Mesenchymal stem cell (in vitro differentiated cells and primary cell): ENCODE data around the gene MSH3. TPM values are rescaled to one million over a fixed set of nuclear protein-coding genes. Genes with fewer than 3 reads are reported as not detected.

Experiments used
- DNase-seq: peaks from one replicate; pipeline ENCODE4 v3.0.0-alpha.2; 2013
- H2AFZ ChIP-seq: one replicate; pipeline ENCODE4 v1.6.1; 2013; ENCODE audit warnings: low read depth, mild to moderate bottlenecking, control low read depth, inconsistent platforms, low read length, moderate library complexity
- H2AK5ac ChIP-seq: 2 replicates; pipeline ENCODE4 v1.6.1; 2013; ENCODE audit warnings: low read length, moderate library complexity, mild to moderate bottlenecking, inconsistent platforms; ENCODE audit not compliant: severe bottlenecking
- H2BK120ac ChIP-seq: one replicate; pipeline ENCODE4 v1.6.1; 2013; ENCODE audit warnings: low read depth, mild to moderate bottlenecking, inconsistent platforms, low read length, moderate library complexity
- H2BK12ac ChIP-seq, 2 experiments: one replicate each; pipeline ENCODE4 v1.6.1; 2013; ENCODE audit warnings: inconsistent platforms in 2 of 2, low read length in 2 of 2, mild to moderate bottlenecking in 2 of 2, moderate library complexity in 2 of 2, control low read depth in 1 of 2
- H2BK15ac ChIP-seq: one replicate; pipeline ENCODE4 v1.6.1; 2013; ENCODE audit warnings: mild to moderate bottlenecking, low read depth, inconsistent platforms; ENCODE audit not compliant: poor library complexity, severe bottlenecking
- H2BK5ac ChIP-seq: 2 replicates; pipeline ENCODE4 v1.6.1; 2013; ENCODE audit warnings: low read depth, mild to moderate bottlenecking, low read length, control low read depth, inconsistent platforms; ENCODE audit not compliant: poor library complexity, severe bottlenecking
- H3K14ac ChIP-seq, 2 experiments: one replicate each; pipeline ENCODE4 v1.6.1; 2013; ENCODE audit warnings: inconsistent platforms in 2 of 2, low read length in 2 of 2, control low read depth in 1 of 2, mild to moderate bottlenecking in 1 of 2, moderate library complexity in 1 of 2
- H3K18ac ChIP-seq, 2 experiments: one replicate each; pipeline ENCODE4 v1.6.1; 2013; ENCODE audit warnings: inconsistent platforms in 2 of 2, low read length in 2 of 2, control low read depth in 1 of 2, low read depth in 1 of 2, mild to moderate bottlenecking in 1 of 2
- H3K23ac ChIP-seq, 2 experiments: one replicate each; pipeline ENCODE4 v1.6.1; 2013; ENCODE audit warnings: inconsistent platforms in 2 of 2, low read length in 2 of 2, mild to moderate bottlenecking in 2 of 2, moderate library complexity in 2 of 2, control low read depth in 1 of 2
- H3K27ac ChIP-seq: 2 replicates; pipeline ENCODE4 v1.5.1; 2013; ENCODE audit warnings: mild to moderate bottlenecking, moderate library complexity, low read length, control low read depth, inconsistent platforms; ENCODE audit not compliant: poor library complexity, severe bottlenecking
- H3K27me3 ChIP-seq, 2 experiments: 2 replicates each; pipeline versions ENCODE4 v1.6.1 to v1.7.0; 2013; ENCODE audit warnings: low read length in 2 of 2, mild to moderate bottlenecking in 2 of 2, moderate library complexity in 2 of 2, control low read depth in 1 of 2, inconsistent platforms in 1 of 2; ENCODE audit not compliant: control insufficient read depth in 1 of 2, insufficient read depth in 1 of 2
- H3K36me3 ChIP-seq, 2 experiments: 2 replicates each; pipeline versions ENCODE4 v1.6.1 to v1.7.0; 2013; ENCODE audit warnings: low read length in 2 of 2, control low read depth in 1 of 2, inconsistent platforms in 1 of 2, low read depth in 1 of 2, mild to moderate bottlenecking in 1 of 2; ENCODE audit not compliant: insufficient read depth in 2 of 2, control insufficient read depth in 1 of 2
- H3K4ac ChIP-seq, 2 experiments: one replicate each; pipeline ENCODE4 v1.6.1; 2013; ENCODE audit warnings: inconsistent platforms in 2 of 2, low read length in 2 of 2, mild to moderate bottlenecking in 2 of 2, moderate library complexity in 2 of 2, control low read depth in 1 of 2, low read depth in 1 of 2
- H3K4me1 ChIP-seq: 2 replicates; pipeline ENCODE4 v1.6.1; 2013; ENCODE audit warnings: low read depth, low read length, control low read depth; ENCODE audit not compliant: control insufficient read depth, insufficient read depth
- H3K4me2 ChIP-seq: 2 replicates; pipeline ENCODE4 v1.6.1; 2013; ENCODE audit warnings: low read length, mild to moderate bottlenecking, inconsistent platforms; ENCODE audit not compliant: poor library complexity, severe bottlenecking
- H3K4me3 ChIP-seq, 2 experiments: 2 replicates each; pipeline versions ENCODE4 v1.5.1 to v1.7.0; 2013; ENCODE audit warnings: low read length in 2 of 2, mild to moderate bottlenecking in 2 of 2, control low read depth in 1 of 2, low read depth in 1 of 2; ENCODE audit not compliant: insufficient read depth in 1 of 2
- H3K79me1 ChIP-seq: replicated peaks from 2 replicates; pipeline ENCODE4 v1.6.1; 2013; ENCODE audit warnings: mild to moderate bottlenecking, control low read depth, low read length, inconsistent platforms; ENCODE audit not compliant: poor library complexity, severe bottlenecking
- H3K9ac ChIP-seq: 2 replicates; pipeline ENCODE4 v1.7.0; 2013; ENCODE audit warnings: mild to moderate bottlenecking, low read length, moderate library complexity
- H3K9me3 ChIP-seq: 2 replicates; pipeline ENCODE4 v1.7.0; 2013; ENCODE audit warnings: mild to moderate bottlenecking, low read length; ENCODE audit not compliant: control insufficient read depth
- H4K8ac ChIP-seq: one replicate; pipeline ENCODE4 v1.6.1; 2013; ENCODE audit warnings: inconsistent platforms, mild to moderate bottlenecking, low read length, moderate library complexity
- H4K91ac ChIP-seq: one replicate; pipeline ENCODE4 v1.6.1; 2013; ENCODE audit warnings: mild to moderate bottlenecking, low read length, inconsistent platforms
- WGBS: methylation state at CpG from one replicate; pipeline ENCODE4 v1.1.7; 2013; ENCODE audit warnings: mixed read lengths; 5-methylcytosine and 5-hydroxymethylcytosine counted together
- small RNA-seq: library from polyadenylated mRNA; stranded (forward); fragments of <200 nt; extraction: miRNeasy Mini kit (QIAGEN cat#:217004); gene quantifications from one replicate; pipeline ENCODE3, GENCODE V24; 2013; ENCODE audit warnings: low read depth

MSH3 gene

DNA sequence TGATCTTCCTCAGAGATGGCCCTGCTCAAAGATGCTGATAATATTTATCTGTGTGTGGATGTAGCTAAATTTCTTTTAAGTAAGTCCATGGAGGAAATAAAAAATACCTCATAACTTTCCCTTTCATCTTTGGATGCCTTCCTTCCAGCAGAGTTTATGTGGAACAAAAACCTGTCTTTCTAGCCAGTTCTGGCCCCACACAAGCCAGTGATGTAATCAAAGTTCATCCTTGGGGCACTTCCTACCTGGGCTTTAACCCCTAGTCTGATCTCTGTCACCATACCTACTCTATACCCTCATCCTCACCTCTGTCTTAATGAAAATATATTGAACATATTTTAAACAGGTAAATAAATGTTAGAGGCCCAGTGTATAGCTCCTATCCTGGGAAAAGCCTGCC, 265.9 kb downstream of the MSH3 start:
- H3K9ac ChIP-seq = no peak overlapping the region

DNA sequence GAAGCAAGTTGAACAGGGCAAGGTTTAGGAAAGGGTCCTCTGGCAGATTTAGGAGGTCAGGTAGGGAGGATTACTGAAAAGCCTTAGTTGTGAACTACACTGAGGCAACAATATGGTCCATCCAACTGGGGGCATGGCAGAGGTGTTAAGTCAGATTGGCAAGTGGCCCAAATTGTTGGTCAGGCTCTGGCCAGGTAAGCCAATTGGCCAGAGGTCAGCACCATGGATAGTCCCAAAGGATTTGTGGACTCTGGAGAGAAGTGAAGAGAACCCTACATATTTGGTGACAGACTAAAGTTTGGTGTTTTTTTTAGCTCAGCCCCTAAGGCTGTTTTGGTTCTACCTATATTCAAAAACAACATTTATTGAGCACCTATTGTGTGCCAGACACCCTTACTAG, 266.6 kb downstream of the MSH3 start:
- Histone ChIP-seq H4K8ac (no peak overlapping the region), H3K4me3 (no peak overlapping the region), H3K27ac (no peak overlapping the region), H3K36me3 (no peaks in the 10 kb centered on the region), H3K4me1 (peaks cover 3% of the 10 kb centered on the region), H4K91ac (no peak overlapping the region), H2BK12ac (no peak overlapping the region), H3K23ac (no peak overlapping the region), H2BK5ac (no peak overlapping the region), H2AFZ (no peak overlapping the region), H2BK15ac (no peak overlapping the region), H3K18ac (no peak overlapping the region), H3K79me1 (no peaks in the 10 kb centered on the region), H2AK5ac (no peak overlapping the region), H3K4me2 (no peak overlapping the region), H2BK120ac (no peak overlapping the region), H3K14ac (no peak overlapping the region), H3K9me3 (no peaks in the 10 kb centered on the region), H3K27me3 (no peaks in the 10 kb centered on the region), H3K4ac (no peak overlapping the region), H3K9ac (no peak overlapping the region)
- no peak for DNase-seq

More for the DNA sequence above, 265.9 kb downstream of the MSH3 start:
- Histone ChIP-seq H2BK12ac (no peak overlapping the region), H2BK15ac (no peak overlapping the region), H4K91ac (no peak overlapping the region), H3K4me2 (no peak overlapping the region), H3K4me1 (peaks cover 3% of the 10 kb centered on the region), H3K18ac (no peak overlapping the region), H3K9me3 (no peaks in the 10 kb centered on the region), H2AFZ (no peak overlapping the region), H3K27me3 (no peaks in the 10 kb centered on the region), H3K14ac (no peak overlapping the region), H4K8ac (no peak overlapping the region), H3K27ac (no peak overlapping the region), H2BK5ac (no peak overlapping the region), H3K79me1 (no peaks in the 10 kb centered on the region), H3K23ac (no peak overlapping the region), H3K4ac (no peak overlapping the region), H3K36me3 (no peaks in the 10 kb centered on the region), H2BK120ac (no peak overlapping the region), H3K4me3 (no peak overlapping the region), H2AK5ac (no peak overlapping the region)
- no peak for DNase-seq

DNA sequence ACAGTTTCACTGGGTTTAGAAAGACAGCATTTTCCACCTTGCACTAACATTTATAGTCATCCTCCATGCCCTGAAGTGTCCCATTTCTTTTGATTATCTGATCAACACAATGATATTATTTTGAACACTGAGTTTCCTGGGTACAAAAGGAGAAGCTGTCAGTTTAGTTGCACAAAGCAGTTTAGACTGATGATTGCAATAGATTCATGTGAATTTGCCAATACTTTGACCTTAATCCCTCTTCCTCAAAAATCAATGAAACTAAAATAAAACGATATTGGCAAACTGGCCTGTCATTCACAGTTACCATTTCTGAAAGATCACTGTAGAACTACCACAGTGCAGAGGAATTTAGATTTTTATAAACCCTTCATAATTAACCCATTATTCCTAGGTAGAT, 271.5 kb downstream of the MSH3 start:
- H4K8ac ChIP-seq = no peak overlapping the region
- no peak overlapping the region for H2AK5ac ChIP-seq
- H2BK15ac ChIP-seq = no peak overlapping the region
- H2AFZ ChIP-seq = no peak overlapping the region
- no peaks in the 10 kb centered on the region for H3K4me1 ChIP-seq
- no peak for DNase-seq
- no peak overlapping the region for H3K27ac ChIP-seq
- H2BK120ac ChIP-seq = no peak overlapping the region
- H3K4me2 ChIP-seq = no peak overlapping the region
- H3K23ac ChIP-seq = no peak overlapping the region
- WGBS = 93% methylated on average over 1 of the region's 1 CpG
- no peaks in the 10 kb centered on the region for H3K79me1 ChIP-seq
- no peak overlapping the region for H4K91ac ChIP-seq
- no peak overlapping the region for H3K14ac ChIP-seq
- H3K18ac ChIP-seq = no peak overlapping the region
- no peak overlapping the region for H2BK12ac ChIP-seq
- no peak overlapping the region for H2BK5ac ChIP-seq
- peaks cover 0 to 5% of the 10 kb centered on the region in 2 experiments for H3K27me3 ChIP-seq
- H3K9ac ChIP-seq = no peak overlapping the region
- H3K36me3 ChIP-seq = no peaks in the 10 kb centered on the region
- H3K9me3 ChIP-seq = no peaks in the 10 kb centered on the region
- H3K4ac ChIP-seq = no peak overlapping the region
- no peak overlapping the region for H3K4me3 ChIP-seq

Small RNA genes within 50 kb of the gene (small RNA-seq; reads per million reads assigned to genes)
- not detected for gene MTRNR2L2
